Epithelial cell of proximal tubule (primary cell): ENCODE measurements around the gene CHST6. TPM values are rescaled to one million over a fixed set of nuclear protein-coding genes. Genes with fewer than 3 reads are reported as not detected.
"Not testable (repeated sequence)": the region's sequence is repeated elsewhere in the genome, so short reads cannot be mapped to it uniquely, and the experiment has no call there.

Experiments used
- DNase-seq: peaks from one replicate; pipeline ENCODE4 v3.0.0-alpha.2; 2011; ENCODE audit warnings: low read depth
- H3K4me3 ChIP-seq: 2 replicates; pipeline ENCODE4 v1.5.1; 2011; ENCODE audit warnings: low read depth, mild to moderate bottlenecking, low read length
- CTCF ChIP-seq: conservative IDR thresholded peaks from 2 replicates; pipeline ENCODE4 v1.5.1; 2012; ENCODE audit warnings: low read depth, mild to moderate bottlenecking, low read length
- total RNA-seq: library from RNA; depleted of rRNA; stranded (reverse); fragments of >200 nt; gene quantifications from 2 replicates; pipeline ENCODE4 v1.2.3, GENCODE V29; 2015

CHST6 gene
- 2.2 and 3.0 TPM in 2 replicates for total RNA-seq

DNA sequence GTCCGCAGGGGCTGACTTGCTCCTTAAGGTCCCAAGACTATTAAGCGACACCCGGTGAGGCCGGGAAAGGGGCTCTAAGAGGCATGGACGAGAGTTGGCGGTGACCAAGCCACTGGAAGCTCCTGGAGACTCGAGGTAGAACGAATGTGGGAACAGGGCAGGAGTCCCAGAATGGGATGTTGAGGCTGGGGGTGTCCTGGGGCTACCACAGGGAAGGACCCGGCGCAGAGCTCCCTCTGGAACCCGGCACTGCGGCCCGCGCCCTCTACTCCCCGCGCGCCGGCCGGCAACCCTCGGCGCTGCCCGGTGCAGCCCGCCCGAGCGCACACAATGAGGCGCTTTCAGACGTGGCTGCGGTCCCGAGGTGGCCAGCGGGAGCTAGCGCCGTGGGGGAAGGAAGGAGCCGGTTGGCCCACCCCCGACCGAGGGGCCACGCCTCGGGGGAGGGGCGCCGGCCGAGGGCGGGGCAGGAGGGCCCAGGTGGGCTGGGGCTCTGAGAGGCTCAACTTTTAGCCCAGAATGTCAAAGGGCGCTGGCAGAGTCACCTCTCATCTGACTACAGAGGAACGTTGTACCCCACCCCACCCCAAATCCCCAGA lies at the start of gene CHST6:
CHST6 (minus strand) TSS at position 366 of the 599 bp plus-strand sequence. CDS start 15,613 bp downstream, outside the sequence.
- no peak for DNase-seq
- H3K4me3 ChIP-seq, result peak within 1 kb of the TSS; percentile 47
- TF ChIP-seq CTCF, result no peak

GRCh38 chr16:75542462-75542861 lies 47.2 kb upstream of the CHST6 start:
- not testable (repeated sequence) for H3K4me3 ChIP-seq, DNase-seq

DNA sequence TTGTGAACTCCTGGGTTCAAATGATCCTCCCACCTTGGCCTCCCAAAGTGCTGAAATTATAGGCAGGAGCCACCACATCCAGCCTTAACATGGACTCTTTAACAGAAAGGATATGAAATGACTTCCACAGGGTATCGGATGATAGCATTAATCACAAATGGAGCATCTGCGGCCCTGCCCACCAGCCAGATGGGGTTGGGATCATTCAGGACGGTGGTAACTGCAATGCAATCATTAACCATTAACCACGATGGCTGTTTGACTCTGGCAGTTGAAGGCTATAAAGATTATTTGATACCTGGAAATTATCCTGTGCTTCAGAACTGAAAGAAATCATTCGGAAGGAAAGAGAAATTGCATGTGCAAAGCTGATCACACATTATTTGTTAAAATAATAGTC lies 46.0 kb upstream of the CHST6 start:
- H3K4me3 ChIP-seq, result no peak overlapping the region
- no peak for TF ChIP-seq CTCF
- no peak for DNase-seq

DNA sequence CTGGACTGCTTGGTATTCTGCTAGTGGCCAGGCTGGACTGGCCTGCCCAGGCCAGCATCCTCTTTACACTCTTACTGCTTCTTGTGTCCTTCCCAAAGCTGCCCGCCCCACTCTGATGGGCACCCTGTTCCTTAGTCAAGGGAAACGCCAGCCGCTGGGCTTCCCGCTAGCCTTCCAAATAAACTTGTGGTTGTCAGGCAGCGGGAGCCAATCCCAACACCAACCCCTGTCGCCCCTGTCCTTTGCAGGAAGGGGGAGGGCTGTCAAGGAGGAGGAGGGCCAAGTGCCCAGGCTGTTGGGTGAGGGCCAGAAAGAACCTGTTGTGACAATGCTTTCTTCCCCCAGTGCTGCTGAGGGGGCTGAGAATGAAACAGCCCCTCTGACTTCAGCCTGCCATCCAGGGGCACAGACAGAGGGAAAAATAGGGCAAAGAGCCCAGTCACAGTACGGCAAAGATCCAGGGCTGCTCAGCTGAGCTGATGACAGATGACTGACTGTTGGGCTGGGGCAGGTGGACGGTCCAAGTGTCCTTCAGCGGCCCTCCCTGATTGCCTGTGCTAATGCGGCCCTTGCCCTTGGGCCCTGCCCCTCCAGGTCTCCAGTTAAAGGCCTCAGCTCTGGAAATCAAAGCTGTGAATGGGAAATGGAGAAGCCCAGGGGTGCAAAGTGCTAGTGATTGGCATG lies 43.8 kb upstream of the CHST6 start:
- DNase-seq, H3K4me3 ChIP-seq: not testable (repeated sequence)

GRCh38 chr16:75537776-75538175 lies 42.5 kb upstream of the CHST6 start:
- no peak for DNase-seq
- TF ChIP-seq CTCF, result no peak
- H3K4me3 ChIP-seq, result no peak overlapping the region

DNA sequence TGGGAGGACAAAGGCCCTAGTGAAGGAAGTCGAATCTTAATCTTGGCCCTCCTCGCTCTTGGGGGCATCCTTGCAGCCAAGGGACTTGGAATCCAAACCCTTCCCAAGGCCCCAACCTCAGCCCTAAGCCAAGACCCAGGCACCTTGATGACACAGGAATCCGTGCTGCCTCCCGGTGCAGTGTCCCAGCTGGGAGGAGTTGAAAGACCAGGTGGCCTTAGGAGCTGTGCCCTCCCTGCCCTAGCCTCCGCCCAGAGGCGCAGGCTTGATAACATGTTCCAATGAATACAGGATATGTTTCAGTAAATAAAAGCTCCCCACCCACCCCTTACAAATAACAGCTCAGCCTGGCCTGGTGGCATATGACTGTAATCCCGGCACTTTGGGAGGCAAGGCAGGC lies 40.7 kb upstream of the CHST6 start, which contains the start of gene CHST5:
CHST5 (minus strand) TSS at position 208 of the 400 bp plus-strand sequence. CDS start 5,724 bp downstream, outside the sequence.
- no peak for TF ChIP-seq CTCF
- no peak for DNase-seq
- H3K4me3 ChIP-seq, result no peak within 1 kb of the TSS

- no peak overlapping the region for H3K4me3 ChIP-seq
- TF ChIP-seq CTCF, result no peak
- DNase-seq, result no peak
Observed at GRCh38 chr16:75535211-75535843, 40.1 kb upstream of the CHST6 start.
